ENCODE data around the gene SLC7A14. TPM values are rescaled to one million over a fixed set of nuclear protein-coding genes. Genes with fewer than 3 reads are reported as not detected.

Gene SLC7A14
- total and polyA plus RNA-seq, 2 of the 13 experiments (the other 11 are each of a cell fraction or from before 2014, with no cell fraction given): not detected

DNA sequence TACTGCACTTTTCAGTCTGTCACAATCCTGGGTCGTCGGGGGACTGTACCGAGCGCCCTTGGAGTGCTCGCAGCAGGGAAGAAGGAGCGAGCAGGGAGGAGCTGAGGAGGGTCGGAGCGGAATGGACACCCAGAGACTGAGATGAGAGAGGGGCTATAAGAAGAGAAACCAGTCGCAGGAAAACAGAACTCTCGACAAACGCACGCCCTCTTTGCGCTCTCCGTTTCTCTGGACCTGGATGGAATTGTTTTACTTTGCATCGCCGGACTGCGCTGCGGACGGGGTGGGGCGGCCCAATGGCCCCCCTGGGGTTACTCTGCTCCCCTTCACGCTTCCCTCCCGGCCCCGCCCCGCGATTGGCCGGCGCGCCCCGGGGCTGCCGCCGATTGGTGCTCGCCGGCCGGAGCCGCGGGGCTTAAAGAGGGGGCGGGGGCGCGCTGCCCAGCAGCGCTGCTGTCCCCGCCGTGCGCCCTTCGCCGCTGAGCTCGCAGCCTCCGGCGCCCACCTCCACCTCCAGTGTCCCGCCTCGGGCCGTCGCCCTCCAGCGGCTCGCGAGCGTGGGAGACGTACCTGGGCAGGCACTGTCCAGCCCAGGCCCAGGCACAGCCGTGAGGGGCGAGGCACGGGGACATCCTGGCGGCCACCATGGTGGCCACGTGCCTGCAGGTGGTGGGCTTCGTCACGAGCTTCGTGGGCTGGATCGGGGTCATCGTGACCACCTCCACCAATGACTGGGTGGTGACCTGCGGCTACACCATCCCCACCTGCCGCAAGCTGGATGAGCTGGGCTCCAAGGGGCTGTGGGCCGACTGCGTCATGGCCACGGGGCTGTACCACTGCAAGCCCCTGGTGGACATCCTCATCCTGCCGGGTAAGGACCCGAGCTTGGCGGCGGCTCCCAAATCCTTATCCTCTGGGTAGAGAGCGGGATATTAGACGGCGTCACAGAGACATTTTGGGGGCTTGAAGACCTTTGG lies 167.2 kb downstream of the SLC7A14 start, which contains the start of gene CLDN11 (continued):
- TF ChIP-seq ZNF232 (CRISPR knock-in tag; IDR thresholded peaks at IDR 0.05; ENCODE audit: borderline replicate concordance): no peak
- no peak for TF ChIP-seq FOSL1 (CRISPR knock-in tag; IDR thresholded peaks at IDR 0.05; ENCODE audit: borderline replicate concordance)
- TF ChIP-seq, protein P1, sequence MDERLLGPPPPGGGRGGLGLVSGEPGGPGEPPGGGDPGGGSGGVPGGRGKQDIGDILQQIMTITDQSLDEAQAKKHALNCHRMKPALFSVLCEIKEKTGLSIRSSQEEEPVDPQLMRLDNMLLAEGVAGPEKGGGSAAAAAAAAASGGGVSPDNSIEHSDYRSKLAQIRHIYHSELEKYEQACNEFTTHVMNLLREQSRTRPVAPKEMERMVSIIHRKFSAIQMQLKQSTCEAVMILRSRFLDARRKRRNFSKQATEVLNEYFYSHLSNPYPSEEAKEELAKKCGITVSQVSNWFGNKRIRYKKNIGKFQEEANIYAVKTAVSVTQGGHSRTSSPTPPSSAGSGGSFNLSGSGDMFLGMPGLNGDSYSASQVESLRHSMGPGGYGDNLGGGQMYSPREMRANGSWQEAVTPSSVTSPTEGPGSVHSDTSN (CRISPR knock-in tag; IDR thresholded peaks at IDR 0.05): no peak
- TF ChIP-seq, protein P2, sequence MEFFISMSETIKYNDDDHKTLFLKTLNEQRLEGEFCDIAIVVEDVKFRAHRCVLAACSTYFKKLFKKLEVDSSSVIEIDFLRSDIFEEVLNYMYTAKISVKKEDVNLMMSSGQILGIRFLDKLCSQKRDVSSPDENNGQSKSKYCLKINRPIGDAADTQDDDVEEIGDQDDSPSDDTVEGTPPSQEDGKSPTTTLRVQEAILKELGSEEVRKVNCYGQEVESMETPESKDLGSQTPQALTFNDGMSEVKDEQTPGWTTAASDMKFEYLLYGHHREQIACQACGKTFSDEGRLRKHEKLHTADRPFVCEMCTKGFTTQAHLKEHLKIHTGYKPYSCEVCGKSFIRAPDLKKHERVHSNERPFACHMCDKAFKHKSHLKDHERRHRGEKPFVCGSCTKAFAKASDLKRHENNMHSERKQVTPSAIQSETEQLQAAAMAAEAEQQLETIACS (CRISPR knock-in tag; IDR thresholded peaks at IDR 0.05): no peak
- no peak for TF ChIP-seq SP140L (CRISPR knock-in tag; IDR thresholded peaks at IDR 0.05; ENCODE audit: borderline replicate concordance)
- no peak for TF ChIP-seq JUND (CRISPR knock-in tag; IDR thresholded peaks at IDR 0.05)
- TF ChIP-seq, protein P3, sequence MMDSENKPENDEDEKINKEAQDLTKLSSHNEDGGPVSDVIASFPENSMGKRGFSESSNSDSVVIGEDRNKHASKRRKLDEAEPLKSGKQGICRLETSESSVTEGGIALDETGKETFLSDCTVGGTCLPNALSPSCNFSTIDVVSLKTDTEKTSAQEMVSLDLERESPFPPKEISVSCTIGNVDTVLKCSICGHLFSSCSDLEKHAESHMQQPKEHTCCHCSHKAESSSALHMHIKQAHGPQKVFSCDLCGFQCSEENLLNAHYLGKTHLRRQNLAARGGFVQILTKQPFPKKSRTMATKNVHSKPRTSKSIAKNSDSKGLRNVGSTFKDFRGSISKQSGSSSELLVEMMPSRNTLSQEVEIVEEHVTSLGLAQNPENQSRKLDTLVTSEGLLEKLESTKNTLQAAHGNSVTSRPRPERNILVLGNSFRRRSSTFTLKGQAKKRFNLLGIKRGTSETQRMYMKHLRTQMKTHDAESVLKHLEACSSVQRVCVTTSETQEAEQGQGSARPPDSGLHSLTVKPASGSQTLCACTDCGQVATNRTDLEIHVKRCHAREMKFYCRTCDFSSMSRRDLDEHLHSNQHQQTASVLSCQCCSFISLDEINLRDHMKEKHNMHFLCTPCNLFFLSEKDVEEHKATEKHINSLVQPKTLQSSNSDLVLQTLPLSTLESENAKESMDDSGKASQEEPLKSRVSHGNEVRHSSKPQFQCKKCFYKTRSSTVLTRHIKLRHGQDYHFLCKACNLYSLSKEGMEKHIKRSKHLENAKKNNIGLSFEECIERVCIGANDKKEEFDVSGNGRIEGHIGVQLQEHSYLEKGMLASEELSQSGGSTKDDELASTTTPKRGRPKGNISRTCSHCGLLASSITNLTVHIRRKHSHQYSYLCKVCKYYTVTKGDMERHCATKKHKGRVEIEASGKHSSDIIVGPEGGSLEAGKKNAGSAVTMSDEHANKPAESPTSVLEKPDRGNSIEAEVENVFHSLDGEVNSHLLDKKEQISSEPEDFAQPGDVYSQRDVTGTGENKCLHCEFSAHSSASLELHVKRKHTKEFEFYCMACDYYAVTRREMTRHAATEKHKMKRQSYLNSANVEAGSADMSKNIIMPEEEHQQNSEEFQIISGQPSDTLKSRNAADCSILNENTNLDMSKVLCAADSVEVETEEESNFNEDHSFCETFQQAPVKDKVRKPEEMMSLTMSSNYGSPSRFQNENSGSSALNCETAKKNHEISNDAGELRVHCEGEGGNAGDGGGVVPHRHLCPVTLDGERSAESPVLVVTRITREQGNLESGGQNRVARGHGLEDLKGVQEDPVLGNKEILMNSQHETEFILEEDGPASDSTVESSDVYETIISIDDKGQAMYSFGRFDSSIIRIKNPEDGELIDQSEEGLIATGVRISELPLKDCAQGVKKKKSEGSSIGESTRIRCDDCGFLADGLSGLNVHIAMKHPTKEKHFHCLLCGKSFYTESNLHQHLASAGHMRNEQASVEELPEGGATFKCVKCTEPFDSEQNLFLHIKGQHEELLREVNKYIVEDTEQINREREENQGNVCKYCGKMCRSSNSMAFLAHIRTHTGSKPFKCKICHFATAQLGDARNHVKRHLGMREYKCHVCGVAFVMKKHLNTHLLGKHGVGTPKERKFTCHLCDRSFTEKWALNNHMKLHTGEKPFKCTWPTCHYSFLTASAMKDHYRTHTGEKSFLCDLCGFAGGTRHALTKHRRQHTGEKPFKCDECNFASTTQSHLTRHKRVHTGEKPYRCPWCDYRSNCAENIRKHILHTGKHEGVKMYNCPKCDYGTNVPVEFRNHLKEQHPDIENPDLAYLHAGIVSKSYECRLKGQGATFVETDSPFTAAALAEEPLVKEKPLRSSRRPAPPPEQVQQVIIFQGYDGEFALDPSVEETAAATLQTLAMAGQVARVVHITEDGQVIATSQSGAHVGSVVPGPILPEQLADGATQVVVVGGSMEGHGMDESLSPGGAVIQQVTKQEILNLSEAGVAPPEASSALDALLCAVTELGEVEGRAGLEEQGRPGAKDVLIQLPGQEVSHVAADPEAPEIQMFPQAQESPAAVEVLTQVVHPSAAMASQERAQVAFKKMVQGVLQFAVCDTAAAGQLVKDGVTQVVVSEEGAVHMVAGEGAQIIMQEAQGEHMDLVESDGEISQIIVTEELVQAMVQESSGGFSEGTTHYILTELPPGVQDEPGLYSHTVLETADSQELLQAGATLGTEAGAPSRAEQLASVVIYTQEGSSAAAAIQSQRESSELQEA (CRISPR knock-in tag; IDR thresholded peaks at IDR 0.05; ENCODE audit: not compliant biosample characterization): no peak
- TF ChIP-seq ZNF577 (CRISPR knock-in tag; IDR thresholded peaks at IDR 0.05; ENCODE audit: borderline replicate concordance, low read depth): no peak
- TF ChIP-seq SMAD1 (CRISPR knock-in tag; IDR thresholded peaks at IDR 0.05; ENCODE audit: borderline replicate concordance, low read depth): no peak
- TF ChIP-seq, protein P4, sequence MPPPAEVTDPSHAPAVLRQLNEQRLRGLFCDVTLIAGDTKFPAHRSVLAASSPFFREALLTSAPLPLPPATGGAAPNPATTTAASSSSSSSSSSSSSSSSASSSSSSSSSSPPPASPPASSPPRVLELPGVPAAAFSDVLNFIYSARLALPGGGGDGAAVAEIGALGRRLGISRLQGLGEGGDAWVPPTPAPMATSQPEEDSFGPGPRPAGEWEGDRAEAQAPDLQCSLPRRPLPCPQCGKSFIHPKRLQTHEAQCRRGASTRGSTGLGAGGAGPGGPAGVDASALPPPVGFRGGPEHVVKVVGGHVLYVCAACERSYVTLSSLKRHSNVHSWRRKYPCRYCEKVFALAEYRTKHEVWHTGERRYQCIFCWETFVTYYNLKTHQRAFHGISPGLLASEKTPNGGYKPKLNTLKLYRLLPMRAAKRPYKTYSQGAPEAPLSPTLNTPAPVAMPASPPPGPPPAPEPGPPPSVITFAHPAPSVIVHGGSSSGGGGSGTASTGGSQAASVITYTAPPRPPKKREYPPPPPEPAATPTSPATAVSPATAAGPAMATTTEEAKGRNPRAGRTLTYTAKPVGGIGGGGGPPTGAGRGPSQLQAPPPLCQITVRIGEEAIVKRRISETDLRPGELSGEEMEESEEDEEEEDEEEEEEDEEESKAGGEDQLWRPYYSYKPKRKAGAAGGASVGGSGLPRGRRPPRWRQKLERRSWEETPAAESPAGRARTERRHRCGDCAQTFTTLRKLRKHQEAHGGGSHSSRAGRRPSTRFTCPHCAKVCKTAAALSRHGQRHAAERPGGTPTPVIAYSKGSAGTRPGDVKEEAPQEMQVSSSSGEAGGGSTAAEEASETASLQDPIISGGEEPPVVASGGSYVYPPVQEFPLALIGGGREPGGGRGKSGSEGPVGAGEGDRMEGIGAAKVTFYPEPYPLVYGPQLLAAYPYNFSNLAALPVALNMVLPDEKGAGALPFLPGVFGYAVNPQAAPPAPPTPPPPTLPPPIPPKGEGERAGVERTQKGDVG (CRISPR knock-in tag; IDR thresholded peaks at IDR 0.05; ENCODE audit: borderline replicate concordance): no peak
- TF ChIP-seq, protein P5, sequence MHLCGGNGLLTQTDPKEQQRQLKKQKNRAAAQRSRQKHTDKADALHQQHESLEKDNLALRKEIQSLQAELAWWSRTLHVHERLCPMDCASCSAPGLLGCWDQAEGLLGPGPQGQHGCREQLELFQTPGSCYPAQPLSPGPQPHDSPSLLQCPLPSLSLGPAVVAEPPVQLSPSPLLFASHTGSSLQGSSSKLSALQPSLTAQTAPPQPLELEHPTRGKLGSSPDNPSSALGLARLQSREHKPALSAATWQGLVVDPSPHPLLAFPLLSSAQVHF (CRISPR knock-in tag; IDR thresholded peaks at IDR 0.05): no peak
- no peak for TF ChIP-seq PPARG (CRISPR knock-in tag; conservative IDR thresholded peaks at IDR 0.05)
